OCI-LY7 (cell line): ENCODE data around the gene KIF19.

Experiments
- CTCF ChIP-seq: fragments of 200-600 bp; sonication (generic); conservative IDR thresholded peaks from 2 replicates; pipeline ENCODE4 v1.5.1; 2014; ENCODE audit warnings: mild to moderate bottlenecking, antibody characterized with exemption, low read length, moderate library complexity, mixed read lengths
- EZH2phosphoT487 ChIP-seq: fragments of 200-600 bp; sonication (generic); IDR thresholded peaks from 2 replicates; pipeline ENCODE4 v1.6.1; 2018; ENCODE audit warnings: low read depth, borderline replicate concordance, mild to moderate bottlenecking, mixed run types, antibody characterized with exemption, low read length, moderate library complexity, mixed read lengths

- TF ChIP-seq CTCF, result no peak
- no peak for TF ChIP-seq EZH2phosphoT487
Measured at GRCh38 chr17:74295625-74296547, 30.1 kb upstream of the KIF19 start.
